Breast epithelium (tissue), 3 donors: ENCODE data around the gene LDLRAD3.

Source experiments
- POLR2A ChIP-seq: fragments of 450-650 bp; IDR thresholded peaks from one replicate; pipeline ENCODE4 v1.6.1; 2016; ENCODE audit warnings: antibody characterized with exemption, mild to moderate bottlenecking, moderate library complexity
- POLR2AphosphoS5 ChIP-seq, 3 donors: sonication (generic); formaldehyde crosslinking; IDR thresholded peaks; one replicate each; pipeline ENCODE4 v1.6.1; 2017; ENCODE audit warnings: antibody characterized with exemption in 3 of 3

- TF ChIP-seq POLR2AphosphoS5 (IDR thresholded peaks at IDR 0.05) (no peak), POLR2A (no peak)
Measured at GRCh38 chr11:36078686-36079055, 134.8 kb downstream of the LDLRAD3 start.
